Keratinocyte (primary cell): ENCODE results near the gene DIP2B. TPM values are rescaled to one million over a fixed set of nuclear protein-coding genes. Genes with fewer than 3 reads are reported as not detected.

ENCODE experiments used
- DNase-seq: peaks from one replicate; pipeline ENCODE4 v3.0.0-alpha.2; 2011; ENCODE audit warnings: low read depth, missing footprints, low spot score
- FAIRE-seq: peaks from 2 replicates; lab custom pipeline; 2011; peaks lifted over from hg19 to GRCh38; lab: Jason Lieb, UNC
- H2AFZ ChIP-seq: 2 replicates; pipeline ENCODE4 v1.6.0; 2012; ENCODE audit warnings: low read length, control low read depth, inconsistent platforms; ENCODE audit not compliant: control insufficient read depth
- H3K27ac ChIP-seq: 2 replicates; pipeline ENCODE4 v1.5.1; 2011; ENCODE audit warnings: low read length; ENCODE audit not compliant: control insufficient read depth, insufficient read depth
- H3K27me3 ChIP-seq: 3 replicates; pipeline ENCODE4 v1.6.0; 2011; ENCODE audit warnings: low read length; ENCODE audit not compliant: control insufficient read depth, insufficient read depth; ENCODE audit errors: extremely low read depth
- H3K36me3 ChIP-seq, 2 experiments: 2 replicates in 1 of 2; 3 replicates in 1 of 2; pipeline ENCODE4 v1.5.1; 2011; ENCODE audit warnings: low read length in 2 of 2, mild to moderate bottlenecking in 1 of 2; ENCODE audit not compliant: control insufficient read depth in 2 of 2, insufficient read depth in 2 of 2; ENCODE audit errors: extremely low read depth in 1 of 2
- H3K4me1 ChIP-seq: 3 replicates; pipeline ENCODE4 v1.5.1; 2011; ENCODE audit warnings: low read length; ENCODE audit not compliant: control insufficient read depth, insufficient read depth; ENCODE audit errors: extremely low read depth
- H3K4me2 ChIP-seq: 3 replicates; pipeline ENCODE4 v1.6.0; 2011; ENCODE audit warnings: low read depth, low read length; ENCODE audit not compliant: control insufficient read depth, insufficient read depth; ENCODE audit errors: extremely low read depth
- H3K4me3 ChIP-seq, 3 experiments: fragments of 200-600 bp in 1 of 3; sonication (generic) in 1 of 3; 2 replicates in 2 of 3; 3 replicates in 1 of 3; pipeline ENCODE4 v1.5.1; 2011 to 2016; ENCODE audit warnings: low read length in 3 of 3, mild to moderate bottlenecking in 3 of 3, control low read depth in 2 of 3, inconsistent platforms in 1 of 3, low read depth in 1 of 3, mixed read lengths in 1 of 3, mixed run types in 1 of 3, moderate library complexity in 1 of 3; ENCODE audit not compliant: control insufficient read depth in 2 of 3, insufficient read depth in 2 of 3; ENCODE audit errors: extremely low read depth in 1 of 3
- H3K79me2 ChIP-seq: 2 replicates; pipeline ENCODE4 v1.6.0; 2012; ENCODE audit warnings: low read length; ENCODE audit not compliant: control insufficient read depth, insufficient read depth
- H3K9ac ChIP-seq: 3 replicates; pipeline ENCODE4 v1.6.0; 2011; ENCODE audit warnings: low read length; ENCODE audit not compliant: control insufficient read depth, insufficient read depth; ENCODE audit errors: extremely low read depth
- H3K9me1 ChIP-seq: 3 replicates; pipeline ENCODE4 v1.6.0; 2011; ENCODE audit warnings: low read length; ENCODE audit not compliant: control insufficient read depth, insufficient read depth; ENCODE audit errors: extremely low read depth
- H3K9me3 ChIP-seq: 2 replicates; pipeline ENCODE4 v1.5.1; 2012; ENCODE audit warnings: low read depth, low read length; ENCODE audit not compliant: control insufficient read depth
- H4K20me1 ChIP-seq: 3 replicates; pipeline ENCODE4 v1.6.0; 2011; ENCODE audit warnings: low read length; ENCODE audit not compliant: control insufficient read depth, insufficient read depth; ENCODE audit errors: extremely low read depth
- EZH2 ChIP-seq: IDR thresholded peaks from one replicate; pipeline ENCODE4 v1.6.1; 2012; ENCODE audit warnings: inconsistent platforms, mild to moderate bottlenecking, low read length, moderate library complexity
- dilution Hi-C: fragments of 300-500 bp; cut with MboI; formaldehyde crosslinking; loops from one replicate; pipeline ENCODE4 v1.7.0; 2020; ENCODE audit warnings: low sequenced_read_pairs; ENCODE audit not compliant: extremely low pct_ligation_motif_present
- polyA plus RNA-seq, 5 experiments: library from polyadenylated mRNA; depleted of rRNA in 3 of 5; stranded (reverse) in 3 of 5; stranded (forward) in 1 of 5; unstranded in 1 of 5; fragments of >200 nt; gene quantifications; 1 replicate in 1 of 5; 2 replicates in 3 of 5; 3 replicates in 1 of 5; pipeline versions ENCODE4 v1.2.1 to v1.2.3, GENCODE V29; 2011 to 2012; ENCODE audit warnings: missing spikeins in 2 of 5, low read depth in 1 of 5, low replicate concordance in 1 of 5
- TF ChIP-seq, protein P1 (sequence below), 3 experiments: IDR thresholded peaks in 1 of 3; conservative IDR thresholded peaks in 1 of 3; optimal IDR thresholded peaks in 1 of 3; 2 replicates in 2 of 3; 3 replicates in 1 of 3; pipeline versions ENCODE3 to v1.5.1; 2011; ENCODE audit warnings: low read length in 3 of 3, mild to moderate bottlenecking in 3 of 3, moderate library complexity in 2 of 3, control low read depth in 1 of 3, inconsistent platforms in 1 of 3; ENCODE audit not compliant: insufficient read depth in 2 of 3; ENCODE audit errors: extremely low read depth in 1 of 3

DIP2B gene
- polyA plus RNA-seq, 1 donor (not counting 4 experiments of a cell fraction or from before 2014, with no cell fraction given): 30.2 TPM

DNA sequence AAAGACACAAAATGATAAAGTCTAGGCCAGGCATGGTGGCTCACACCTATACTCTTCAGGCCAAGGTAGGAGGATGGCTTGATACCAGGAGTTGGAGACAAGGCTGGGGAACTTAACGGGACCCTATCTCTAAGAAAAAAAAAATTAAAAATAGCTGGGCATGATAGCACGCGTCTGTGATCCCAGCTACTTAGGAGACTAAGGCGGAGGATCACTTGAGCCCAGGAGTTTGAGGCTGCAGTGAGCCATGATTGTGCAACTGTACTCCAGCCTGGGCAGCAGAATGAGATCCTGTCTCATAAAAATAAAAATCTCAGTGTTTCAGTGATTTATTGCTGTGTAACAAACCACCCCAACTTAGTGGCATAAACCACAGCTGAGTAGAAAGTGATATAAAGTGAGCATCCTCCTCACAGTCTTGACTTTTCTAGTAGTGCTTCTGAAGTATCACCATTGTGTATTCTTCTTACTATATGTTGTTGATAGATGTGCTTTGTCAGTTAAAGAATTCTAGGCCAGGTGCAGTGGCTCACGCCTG, 248.5 kb downstream of the DIP2B start:
- Histone ChIP-seq H3K4me3 (no peak overlapping the region), H3K9ac (no peak overlapping the region), H3K27ac (no peak overlapping the region), H4K20me1 (no peaks in the 10 kb centered on the region), H3K4me1 (no peaks in the 10 kb centered on the region), H3K9me3 (no peaks in the 10 kb centered on the region), H3K4me2 (no peak overlapping the region), H3K27me3 (no peaks in the 10 kb centered on the region), H2AFZ (no peak overlapping the region), H3K79me2 (no peaks in the 10 kb centered on the region), H3K9me1 (no peaks in the 10 kb centered on the region), H3K36me3 (peaks cover 0 to 10% of the 10 kb centered on the region in 2 experiments)
- no peak for FAIRE-seq
- dilution Hi-C loops: no loop called here
- TF ChIP-seq EZH2: no peak
- TF ChIP-seq, protein P1, sequence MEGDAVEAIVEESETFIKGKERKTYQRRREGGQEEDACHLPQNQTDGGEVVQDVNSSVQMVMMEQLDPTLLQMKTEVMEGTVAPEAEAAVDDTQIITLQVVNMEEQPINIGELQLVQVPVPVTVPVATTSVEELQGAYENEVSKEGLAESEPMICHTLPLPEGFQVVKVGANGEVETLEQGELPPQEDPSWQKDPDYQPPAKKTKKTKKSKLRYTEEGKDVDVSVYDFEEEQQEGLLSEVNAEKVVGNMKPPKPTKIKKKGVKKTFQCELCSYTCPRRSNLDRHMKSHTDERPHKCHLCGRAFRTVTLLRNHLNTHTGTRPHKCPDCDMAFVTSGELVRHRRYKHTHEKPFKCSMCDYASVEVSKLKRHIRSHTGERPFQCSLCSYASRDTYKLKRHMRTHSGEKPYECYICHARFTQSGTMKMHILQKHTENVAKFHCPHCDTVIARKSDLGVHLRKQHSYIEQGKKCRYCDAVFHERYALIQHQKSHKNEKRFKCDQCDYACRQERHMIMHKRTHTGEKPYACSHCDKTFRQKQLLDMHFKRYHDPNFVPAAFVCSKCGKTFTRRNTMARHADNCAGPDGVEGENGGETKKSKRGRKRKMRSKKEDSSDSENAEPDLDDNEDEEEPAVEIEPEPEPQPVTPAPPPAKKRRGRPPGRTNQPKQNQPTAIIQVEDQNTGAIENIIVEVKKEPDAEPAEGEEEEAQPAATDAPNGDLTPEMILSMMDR (optimal IDR thresholded peaks at IDR 0.05 in 1 of 3, IDR thresholded peaks at IDR 0.05 in 1 of 3, conservative IDR thresholded peaks at IDR 0.05 in 1 of 3; ENCODE audit: extremely low read depth in 1 of 3, insufficient read depth in 2 of 3, low read length in 3 of 3): no peak
- DNase-seq: no peak

DNA sequence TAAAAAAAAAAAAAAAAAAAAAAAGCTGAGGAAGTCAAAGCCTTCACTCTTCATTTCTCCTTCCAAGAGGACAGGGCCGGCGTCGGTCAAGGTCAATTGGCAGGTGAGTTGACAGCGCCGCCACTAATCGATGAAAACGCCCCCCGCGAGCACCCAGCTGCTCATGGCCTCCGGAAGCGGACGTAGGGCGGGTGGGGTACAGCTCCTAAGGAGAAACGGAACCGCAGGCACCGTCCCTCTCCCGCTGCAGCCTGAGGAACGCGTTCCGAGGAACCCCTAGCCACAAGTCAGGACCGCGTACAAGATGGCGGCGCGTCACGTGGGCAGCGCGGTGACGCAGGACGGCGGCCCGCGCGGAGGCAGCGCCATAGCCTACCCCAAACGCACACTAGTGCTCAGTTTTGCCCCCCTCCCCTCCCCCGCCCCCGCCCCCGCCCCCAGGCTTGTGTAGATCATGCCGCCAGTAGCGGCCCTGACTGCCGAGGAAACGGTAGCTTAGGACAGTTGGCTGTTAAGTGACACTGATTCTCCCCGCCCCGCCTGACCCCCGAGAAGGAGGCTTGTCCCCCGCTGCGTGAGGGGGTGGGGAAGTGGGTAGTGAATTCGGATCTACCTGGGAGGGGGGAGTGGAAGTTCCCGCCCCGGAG, 259.0 kb downstream of the DIP2B start, which contains the start of gene ATF1:
Gene ATF1, plus strand, starts transcription at position 463 of the 647 bp plus-strand sequence. CDS start 16,045 bp downstream, outside the sequence.
- TF ChIP-seq, protein P1 (optimal IDR thresholded peaks at IDR 0.05 in 1 of 3, IDR thresholded peaks at IDR 0.05 in 1 of 3, conservative IDR thresholded peaks at IDR 0.05 in 1 of 3; ENCODE audit: extremely low read depth in 1 of 3, insufficient read depth in 2 of 3, low read length in 3 of 3): no peak
- TF ChIP-seq EZH2: no peak
- Histone ChIP-seq H3K9me1 (no peaks in the 10 kb centered on the region), H3K9me3 (no peaks in the 10 kb centered on the region), H3K27ac (peak within 1 kb of the TSS; percentile 93), H4K20me1 (no peaks in the 10 kb centered on the region), H2AFZ (peak within 1 kb of the TSS; percentile 85), H3K4me2 (peak within 1 kb of the TSS; percentile 85), H3K9ac (peak within 1 kb of the TSS; percentile 94), H3K36me3 (no peaks in the 10 kb centered on the region), H3K4me3 (peak within 1 kb of the TSS; percentile 72 to 94 (median 90)), H3K4me1 (peaks cover 22% of the 10 kb centered on the region), H3K79me2 (peaks cover 39% of the 10 kb centered on the region), H3K27me3 (no peaks in the 10 kb centered on the region)
- FAIRE-seq: no peak
- dilution Hi-C loops: no loop called here
- peak; percentile 59 for DNase-seq
